Left renal cortex interstitium (tissue), 4 donors: ENCODE results near the gene TXNL4A. TPM values are rescaled to one million over a fixed set of nuclear protein-coding genes. Genes with fewer than 3 reads are reported as not detected.

Experiments used
- DNase-seq, 4 donors: peaks; one replicate each; pipeline ENCODE4 v3.0.0-alpha.2; 2013; ENCODE audit warnings: low read depth in 4 of 4, low spot score in 2 of 4, missing footprints in 1 of 4
- polyA plus RNA-seq, 4 donors: library from polyadenylated mRNA; unstranded; fragments of 120-200 nt; gene quantifications; one replicate each; pipeline ENCODE4 v1.2.1, GENCODE V29; 2013; ENCODE audit not compliant: insufficient read length in 4 of 4

TXNL4A gene
- polyA plus RNA-seq, 4 donors: 82.1 to 115 (median 87.9) TPM

- no peak for DNase-seq
Measured at GRCh38 chr18:79921984-79922965, 66.1 kb downstream of the TXNL4A start.

Other genes starting within 250 kb of the TXNL4A start
- gene KCNG2, start 190.6 kb downstream of the TXNL4A start, polyA plus RNA-seq: under 1 TPM; 0.11 to 0.55 (median 0.35) TPM
- 10 to 100 TPM; 21.1 to 34.6 (median 30.0) TPM for gene SLC66A2, start 36.9 kb downstream of the TXNL4A start, polyA plus RNA-seq
- gene HSBP1L1, start 23.9 kb downstream of the TXNL4A start, polyA plus RNA-seq: 10 to 100 TPM; 18.0 to 29.2 (median 22.5) TPM
- gene RBFA, start 45.9 kb upstream of the TXNL4A start, polyA plus RNA-seq: 10 to 100 TPM; 24.4 to 50.8 (median 37.0) TPM
- gene ADNP2, start 120.7 kb upstream of the TXNL4A start, polyA plus RNA-seq: 10 to 100 TPM; 21.4 to 24.7 (median 23.4) TPM